GM12878 (cell line): Measurements from ENCODE around the gene TUT4. TPM values are rescaled to one million over a fixed set of nuclear protein-coding genes. Genes with fewer than 3 reads are reported as not detected.
A peak's percentile ranks its signal among the peaks of the same experiment; 100 is the strongest.

Experiments used
- BACH1 ChIP-seq: fragments of 450-650 bp; IDR thresholded peaks from 2 replicates; pipeline ENCODE4 v1.6.1; 2017; ENCODE audit warnings: mild to moderate bottlenecking, borderline replicate concordance
- BRCA1 ChIP-seq: IDR thresholded peaks from 2 replicates; pipeline ENCODE4 v1.6.1; 2011; ENCODE audit warnings: low read depth, low read length, improper control_type of control experiment
- CHD2 ChIP-seq: IDR thresholded peaks from 2 replicates; pipeline ENCODE4 v1.6.1; 2011; ENCODE audit warnings: low read depth, low read length, improper control_type of control experiment, borderline replicate concordance
- DPF2 ChIP-seq: fragments of 450-650 bp; IDR thresholded peaks from 2 replicates; pipeline ENCODE4 v1.6.1; 2017; ENCODE audit warnings: mild to moderate bottlenecking
- EGR1 ChIP-seq, 2 experiments: IDR thresholded peaks; 1 replicate in 1 of 2; 2 replicates in 1 of 2; pipeline ENCODE4 v1.6.1; 2011 to 2012; ENCODE audit warnings: low read depth in 2 of 2, low read length in 2 of 2, borderline replicate concordance in 1 of 2, mild to moderate bottlenecking in 1 of 2, moderate library complexity in 1 of 2
- FOXM1 ChIP-seq: IDR thresholded peaks from 2 replicates; pipeline ENCODE4 v1.6.1; 2012; ENCODE audit warnings: low read depth, mild to moderate bottlenecking, inconsistent platforms, low read length, moderate library complexity
- IKZF1 ChIP-seq: fragments of 450-650 bp; conservative IDR thresholded peaks from 2 replicates; pipeline ENCODE4 v1.6.1; 2017; ENCODE audit warnings: antibody characterized with exemption, mild to moderate bottlenecking
- LARP7 ChIP-seq: fragments of 450-650 bp; IDR thresholded peaks from 2 replicates; pipeline ENCODE4 v1.6.1; 2017; ENCODE audit warnings: mild to moderate bottlenecking
- MXI1 ChIP-seq: fragments of 150-350 bp; IDR thresholded peaks from 2 replicates; pipeline ENCODE4 v1.6.1; 2011; ENCODE audit warnings: low read depth, mild to moderate bottlenecking, inconsistent platforms, low read length, improper control_type of control experiment
- NR2C1 ChIP-seq: fragments of 450-650 bp; IDR thresholded peaks from 2 replicates; pipeline ENCODE4 v1.6.1; 2017; ENCODE audit warnings: antibody characterized with exemption, mild to moderate bottlenecking, moderate library complexity
- POLR2AphosphoS5 ChIP-seq: IDR thresholded peaks from 2 replicates; pipeline ENCODE4 v1.6.1; 2011; ENCODE audit warnings: mild to moderate bottlenecking, low read length, inconsistent platforms
- RB1 ChIP-seq: fragments of 450-650 bp; formaldehyde crosslinking; IDR thresholded peaks from 2 replicates; pipeline ENCODE4 v1.6.1; 2017; ENCODE audit warnings: mild to moderate bottlenecking, borderline replicate concordance
- RUNX3 ChIP-seq: IDR thresholded peaks from 2 replicates; pipeline ENCODE4 v1.6.1; 2012; ENCODE audit warnings: low read length, inconsistent platforms
- ZNF207 ChIP-seq: fragments of 450-650 bp; IDR thresholded peaks from 2 replicates; pipeline ENCODE4 v1.6.1; 2014; ENCODE audit warnings: antibody characterized with exemption, mild to moderate bottlenecking, borderline replicate concordance
- polyA plus RNA-seq, 11 experiments: library from polyadenylated mRNA; depleted of rRNA in 4 of 11; unstranded in 6 of 11; stranded (reverse) in 5 of 11; fragments of >200 nt; fragmentation: Nextera tagmentation in 4 of 11; fragmentation: Illumina TruSeq in 1 of 11; extraction: Ambion mirVana in 4 of 11; extraction: Trizol in 1 of 11; gene quantifications; 1 replicate in 1 of 11; 2 replicates in 10 of 11; pipeline versions ENCODE4 v1.2.1 to v1.2.3, GENCODE V29; 2011 to 2016; ENCODE audit warnings: inconsistent platforms in 2 of 11, missing spikeins in 2 of 11, low read depth in 1 of 11
- total RNA-seq, 4 experiments: library from RNA; depleted of rRNA in 3 of 4; stranded (reverse); fragments of >200 nt in 3 of 4; fragmentation: Illumina TruSeq in 1 of 4; extraction: Trizol in 1 of 4; gene quantifications; 2 replicates each; pipeline versions ENCODE4 v1.2.1 to v1.2.3, GENCODE V29; 2013 to 2021
- TF ChIP-seq, protein P1 (sequence below): fragments of 450-650 bp; IDR thresholded peaks from 2 replicates; pipeline ENCODE4 v1.6.1; 2017; ENCODE audit warnings: low read depth, mild to moderate bottlenecking, moderate library complexity
- TF ChIP-seq, protein P2 (sequence below): IDR thresholded peaks from 2 replicates; pipeline ENCODE4 v1.6.1; 2012; ENCODE audit warnings: low read depth, low read length, improper control_type of control experiment
- TF ChIP-seq, protein P3 (sequence below): fragments of 450-650 bp; conservative IDR thresholded peaks from 2 replicates; pipeline ENCODE4 v1.6.1; 2017; ENCODE audit warnings: mild to moderate bottlenecking, moderate library complexity
- TF ChIP-seq, protein P4 (sequence below): IDR thresholded peaks from 2 replicates; pipeline ENCODE4 v1.6.1; 2012; ENCODE audit warnings: low read depth, low read length, improper control_type of control experiment
- TF ChIP-seq, protein P5 (sequence below): fragments of 450-650 bp; IDR thresholded peaks from 2 replicates; pipeline ENCODE4 v1.6.1; 2016; ENCODE audit warnings: mild to moderate bottlenecking, moderate library complexity, borderline replicate concordance

Gene TUT4
- total and polyA plus RNA-seq, 10 of the 15 experiments (the other 5 are each of a cell fraction or from before 2014, with no cell fraction given): 9.4 to 40.7 (median 27.6) TPM

DNA sequence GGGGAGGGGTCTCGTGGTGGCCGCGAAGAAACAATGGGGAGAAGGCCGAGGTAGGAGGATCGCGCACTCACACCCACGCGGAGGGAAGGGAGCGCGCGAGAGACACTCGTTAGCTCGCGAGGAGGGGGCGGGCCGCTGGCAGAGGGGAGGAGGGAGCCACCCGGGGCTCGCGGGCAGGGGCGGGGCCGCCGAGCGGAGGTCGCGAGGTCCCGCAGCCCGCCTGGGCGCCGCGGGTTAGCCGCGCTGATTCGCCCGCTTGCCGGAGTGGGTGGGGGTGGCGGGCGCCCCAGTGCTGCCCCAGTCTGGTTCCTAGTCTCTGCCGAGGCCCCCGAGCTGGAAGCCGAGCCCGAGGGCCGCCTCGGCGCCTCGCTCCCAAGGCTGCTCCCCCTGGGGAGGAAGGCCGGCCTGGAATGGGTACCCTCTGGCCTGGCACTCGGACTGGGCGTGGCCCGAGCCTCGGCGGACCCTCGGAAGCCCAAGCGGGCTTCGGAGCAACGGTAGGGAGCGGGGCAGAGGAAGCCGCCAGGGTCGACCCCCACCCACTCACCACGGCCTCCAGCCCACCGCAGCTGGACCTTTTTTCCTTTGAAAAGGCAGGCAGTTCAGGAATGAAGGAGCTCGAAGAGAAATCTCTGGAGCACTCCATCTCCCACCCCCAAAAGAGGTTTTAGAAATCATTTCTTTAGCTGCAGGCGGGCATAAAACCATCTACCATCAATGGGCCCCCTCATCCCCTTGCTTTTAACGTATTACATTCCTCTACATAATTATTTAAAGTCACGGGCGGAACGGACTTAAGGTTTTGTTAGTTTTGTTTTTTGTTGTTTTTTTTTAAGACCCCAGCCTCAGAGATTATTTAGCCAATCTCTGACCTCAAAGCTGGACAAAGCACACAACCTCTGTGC lies 722 bp upstream of the TUT4 start (continued):
- peak; percentile 95 for TF ChIP-seq CHD2
- peak; percentile 30; the same call in 1 of the 2 replicates for TF ChIP-seq NR2C1
- peak; percentile 82 for TF ChIP-seq BACH1
- TF ChIP-seq RB1: peak; percentile 79; the same call in 1 of the 2 replicates
- TF ChIP-seq, protein P1, sequence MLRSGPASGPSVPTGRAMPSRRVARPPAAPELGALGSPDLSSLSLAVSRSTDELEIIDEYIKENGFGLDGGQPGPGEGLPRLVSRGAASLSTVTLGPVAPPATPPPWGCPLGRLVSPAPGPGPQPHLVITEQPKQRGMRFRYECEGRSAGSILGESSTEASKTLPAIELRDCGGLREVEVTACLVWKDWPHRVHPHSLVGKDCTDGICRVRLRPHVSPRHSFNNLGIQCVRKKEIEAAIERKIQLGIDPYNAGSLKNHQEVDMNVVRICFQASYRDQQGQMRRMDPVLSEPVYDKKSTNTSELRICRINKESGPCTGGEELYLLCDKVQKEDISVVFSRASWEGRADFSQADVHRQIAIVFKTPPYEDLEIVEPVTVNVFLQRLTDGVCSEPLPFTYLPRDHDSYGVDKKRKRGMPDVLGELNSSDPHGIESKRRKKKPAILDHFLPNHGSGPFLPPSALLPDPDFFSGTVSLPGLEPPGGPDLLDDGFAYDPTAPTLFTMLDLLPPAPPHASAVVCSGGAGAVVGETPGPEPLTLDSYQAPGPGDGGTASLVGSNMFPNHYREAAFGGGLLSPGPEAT: no peak
- TF ChIP-seq MXI1: peak; percentile 26; the same call in 1 of the 2 replicates
- TF ChIP-seq, protein P2, sequence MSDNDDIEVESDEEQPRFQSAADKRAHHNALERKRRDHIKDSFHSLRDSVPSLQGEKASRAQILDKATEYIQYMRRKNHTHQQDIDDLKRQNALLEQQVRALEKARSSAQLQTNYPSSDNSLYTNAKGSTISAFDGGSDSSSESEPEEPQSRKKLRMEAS: no peak; the same call in 1 of the 2 replicates
- peak; percentile 72; the same call in 1 of the 2 replicates for TF ChIP-seq IKZF1
- TF ChIP-seq RUNX3: no peak
- peak in 1 of 2 experiments; percentile 95; a peak in 2 of 3 replicates for TF ChIP-seq EGR1 (IDR thresholded peaks at IDR 0.05; ENCODE audit: borderline replicate concordance in 1 of 2, low read depth in 2 of 2, low read length in 2 of 2)
- TF ChIP-seq, protein P3, sequence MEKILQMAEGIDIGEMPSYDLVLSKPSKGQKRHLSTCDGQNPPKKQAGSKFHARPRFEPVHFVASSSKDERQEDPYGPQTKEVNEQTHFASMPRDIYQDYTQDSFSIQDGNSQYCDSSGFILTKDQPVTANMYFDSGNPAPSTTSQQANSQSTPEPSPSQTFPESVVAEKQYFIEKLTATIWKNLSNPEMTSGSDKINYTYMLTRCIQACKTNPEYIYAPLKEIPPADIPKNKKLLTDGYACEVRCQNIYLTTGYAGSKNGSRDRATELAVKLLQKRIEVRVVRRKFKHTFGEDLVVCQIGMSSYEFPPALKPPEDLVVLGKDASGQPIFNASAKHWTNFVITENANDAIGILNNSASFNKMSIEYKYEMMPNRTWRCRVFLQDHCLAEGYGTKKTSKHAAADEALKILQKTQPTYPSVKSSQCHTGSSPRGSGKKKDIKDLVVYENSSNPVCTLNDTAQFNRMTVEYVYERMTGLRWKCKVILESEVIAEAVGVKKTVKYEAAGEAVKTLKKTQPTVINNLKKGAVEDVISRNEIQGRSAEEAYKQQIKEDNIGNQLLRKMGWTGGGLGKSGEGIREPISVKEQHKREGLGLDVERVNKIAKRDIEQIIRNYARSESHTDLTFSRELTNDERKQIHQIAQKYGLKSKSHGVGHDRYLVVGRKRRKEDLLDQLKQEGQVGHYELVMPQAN: 0 out of 2 replicates have a peak, but pooled peaks have one; percentile 47
- TF ChIP-seq LARP7: peak; percentile 92
- TF ChIP-seq POLR2AphosphoS5: peak; percentile 60; the same call in 1 of the 2 replicates
- TF ChIP-seq, protein P4, sequence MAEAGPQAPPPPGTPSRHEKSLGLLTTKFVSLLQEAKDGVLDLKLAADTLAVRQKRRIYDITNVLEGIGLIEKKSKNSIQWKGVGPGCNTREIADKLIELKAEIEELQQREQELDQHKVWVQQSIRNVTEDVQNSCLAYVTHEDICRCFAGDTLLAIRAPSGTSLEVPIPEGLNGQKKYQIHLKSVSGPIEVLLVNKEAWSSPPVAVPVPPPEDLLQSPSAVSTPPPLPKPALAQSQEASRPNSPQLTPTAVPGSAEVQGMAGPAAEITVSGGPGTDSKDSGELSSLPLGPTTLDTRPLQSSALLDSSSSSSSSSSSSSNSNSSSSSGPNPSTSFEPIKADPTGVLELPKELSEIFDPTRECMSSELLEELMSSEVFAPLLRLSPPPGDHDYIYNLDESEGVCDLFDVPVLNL: no peak
- TF ChIP-seq FOXM1: no peak
- TF ChIP-seq BRCA1: peak; percentile 68
- peak; percentile 52 for TF ChIP-seq DPF2
- TF ChIP-seq, protein P5, sequence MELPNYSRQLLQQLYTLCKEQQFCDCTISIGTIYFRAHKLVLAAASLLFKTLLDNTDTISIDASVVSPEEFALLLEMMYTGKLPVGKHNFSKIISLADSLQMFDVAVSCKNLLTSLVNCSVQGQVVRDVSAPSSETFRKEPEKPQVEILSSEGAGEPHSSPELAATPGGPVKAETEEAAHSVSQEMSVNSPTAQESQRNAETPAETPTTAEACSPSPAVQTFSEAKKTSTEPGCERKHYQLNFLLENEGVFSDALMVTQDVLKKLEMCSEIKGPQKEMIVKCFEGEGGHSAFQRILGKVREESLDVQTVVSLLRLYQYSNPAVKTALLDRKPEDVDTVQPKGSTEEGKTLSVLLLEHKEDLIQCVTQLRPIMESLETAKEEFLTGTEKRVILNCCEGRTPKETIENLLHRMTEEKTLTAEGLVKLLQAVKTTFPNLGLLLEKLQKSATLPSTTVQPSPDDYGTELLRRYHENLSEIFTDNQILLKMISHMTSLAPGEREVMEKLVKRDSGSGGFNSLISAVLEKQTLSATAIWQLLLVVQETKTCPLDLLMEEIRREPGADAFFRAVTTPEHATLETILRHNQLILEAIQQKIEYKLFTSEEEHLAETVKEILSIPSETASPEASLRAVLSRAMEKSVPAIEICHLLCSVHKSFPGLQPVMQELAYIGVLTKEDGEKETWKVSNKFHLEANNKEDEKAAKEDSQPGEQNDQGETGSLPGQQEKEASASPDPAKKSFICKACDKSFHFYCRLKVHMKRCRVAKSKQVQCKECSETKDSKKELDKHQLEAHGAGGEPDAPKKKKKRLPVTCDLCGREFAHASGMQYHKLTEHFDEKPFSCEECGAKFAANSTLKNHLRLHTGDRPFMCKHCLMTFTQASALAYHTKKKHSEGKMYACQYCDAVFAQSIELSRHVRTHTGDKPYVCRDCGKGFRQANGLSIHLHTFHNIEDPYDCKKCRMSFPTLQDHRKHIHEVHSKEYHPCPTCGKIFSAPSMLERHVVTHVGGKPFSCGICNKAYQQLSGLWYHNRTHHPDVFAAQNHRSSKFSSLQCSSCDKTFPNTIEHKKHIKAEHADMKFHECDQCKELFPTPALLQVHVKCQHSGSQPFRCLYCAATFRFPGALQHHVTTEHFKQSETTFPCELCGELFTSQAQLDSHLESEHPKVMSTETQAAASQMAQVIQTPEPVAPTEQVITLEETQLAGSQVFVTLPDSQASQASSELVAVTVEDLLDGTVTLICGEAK: no peak
- peak; percentile 73; the same call in 1 of the 2 replicates for TF ChIP-seq ZNF207
